H9 (cell line): ENCODE measurements around the gene CLCNKA. TPM values are rescaled to one million over a fixed set of nuclear protein-coding genes. Genes with fewer than 3 reads are reported as not detected.
"Not testable (repeated sequence)": the region's sequence is repeated elsewhere in the genome, so short reads cannot be mapped to it uniquely, and the experiment has no call there.

ENCODE experiments used
- DNase-seq: peaks from one replicate; pipeline ENCODE4 v3.0.0-alpha.2; 2017
- H2AFZ ChIP-seq: one replicate; pipeline ENCODE4 v1.6.1; 2013; ENCODE audit warnings: mild to moderate bottlenecking, low read length, control low read depth, moderate library complexity
- H2AK5ac ChIP-seq: 2 replicates; pipeline ENCODE4 v1.6.1; 2013; ENCODE audit warnings: low read length, control low read depth, mixed read lengths; ENCODE audit not compliant: insufficient read length
- H2BK120ac ChIP-seq: one replicate; pipeline ENCODE4 v1.6.1; 2013; ENCODE audit warnings: low read depth, mild to moderate bottlenecking, low read length, control low read depth, inconsistent platforms; ENCODE audit not compliant: poor library complexity, severe bottlenecking
- H2BK12ac ChIP-seq: 2 replicates; pipeline ENCODE4 v1.6.1; 2013; ENCODE audit warnings: low read length, control low read depth, mixed read lengths, low read depth; ENCODE audit not compliant: insufficient read length
- H2BK15ac ChIP-seq: 2 replicates; pipeline ENCODE4 v1.6.1; 2013; ENCODE audit warnings: low read depth, low read length, control low read depth
- H2BK20ac ChIP-seq: one replicate; pipeline ENCODE4 v1.6.1; 2013; ENCODE audit warnings: low read depth, mild to moderate bottlenecking, low read length, control low read depth, inconsistent platforms; ENCODE audit not compliant: poor library complexity, severe bottlenecking
- H2BK5ac ChIP-seq: 2 replicates; pipeline ENCODE4 v1.6.1; 2013; ENCODE audit warnings: low read length, control low read depth, mixed read lengths; ENCODE audit not compliant: insufficient read length
- H3K14ac ChIP-seq: 2 replicates; pipeline ENCODE4 v1.6.1; 2013; ENCODE audit warnings: low read length, control low read depth; ENCODE audit not compliant: insufficient read depth
- H3K18ac ChIP-seq: 2 replicates; pipeline ENCODE4 v1.6.1; 2013; ENCODE audit warnings: low read depth, mild to moderate bottlenecking, mixed read lengths, low read length, control low read depth; ENCODE audit not compliant: insufficient read length
- H3K23ac ChIP-seq: 2 replicates; pipeline ENCODE4 v1.6.1; 2013; ENCODE audit warnings: low read length, control low read depth, mixed read lengths, low read depth; ENCODE audit not compliant: insufficient read length
- H3K23me2 ChIP-seq: 2 replicates; pipeline ENCODE4 v1.6.1; 2013; ENCODE audit warnings: low read depth, mild to moderate bottlenecking, mixed read lengths, low read length, control low read depth; ENCODE audit not compliant: insufficient read length, poor library complexity, severe bottlenecking
- H3K27ac ChIP-seq: 2 replicates; pipeline ENCODE4 v1.5.1; 2013; ENCODE audit warnings: low read length, control low read depth, mixed read lengths, low read depth; ENCODE audit not compliant: insufficient read length
- H3K27me3 ChIP-seq: 2 replicates; pipeline ENCODE4 v1.6.1; 2013; ENCODE audit warnings: low read length, control low read depth, inconsistent platforms; ENCODE audit not compliant: insufficient read depth
- H3K4ac ChIP-seq: 2 replicates; pipeline ENCODE4 v1.6.1; 2013; ENCODE audit warnings: low read depth, mild to moderate bottlenecking, control low read depth, inconsistent platforms, low read length, moderate library complexity
- H3K4me1 ChIP-seq: 2 replicates; pipeline ENCODE4 v1.6.1; 2013; ENCODE audit warnings: low read length, control low read depth, inconsistent platforms; ENCODE audit not compliant: insufficient read depth
- H3K4me2 ChIP-seq: 2 replicates; pipeline ENCODE4 v1.6.1; 2013; ENCODE audit warnings: low read length, control low read depth, mixed read lengths; ENCODE audit not compliant: insufficient read length, insufficient read depth
- H3K56ac ChIP-seq: 2 replicates; pipeline ENCODE4 v1.6.1; 2013; ENCODE audit warnings: low read depth, mild to moderate bottlenecking, mixed read lengths, low read length, control low read depth; ENCODE audit not compliant: insufficient read length
- H3K79me1 ChIP-seq: 2 replicates; pipeline ENCODE4 v1.6.1; 2013; ENCODE audit warnings: low read depth, mild to moderate bottlenecking, moderate library complexity, low read length, control low read depth, inconsistent platforms; ENCODE audit not compliant: insufficient read depth, poor library complexity, severe bottlenecking
- H3K79me2 ChIP-seq: 2 replicates; pipeline ENCODE4 v1.6.1; 2013; ENCODE audit warnings: low read length, control low read depth, inconsistent platforms; ENCODE audit not compliant: insufficient read depth
- H3K9ac ChIP-seq: 2 replicates; pipeline ENCODE4 v1.6.1; 2013; ENCODE audit warnings: low read length, control low read depth, mixed read lengths; ENCODE audit not compliant: insufficient read length; ENCODE audit errors: extremely low read depth
- H3K9me3 ChIP-seq: one replicate; pipeline ENCODE4 v1.6.1; 2013; ENCODE audit warnings: low read depth, low read length, inconsistent platforms; ENCODE audit not compliant: control insufficient read depth
- H3T11ph ChIP-seq: one replicate; pipeline ENCODE4 v1.6.1; 2013; ENCODE audit warnings: mild to moderate bottlenecking, low read length, control low read depth, inconsistent platforms
- H4K20me1 ChIP-seq: one replicate; pipeline ENCODE4 v1.6.1; 2013; ENCODE audit not compliant: control insufficient read depth, insufficient read length, insufficient read depth
- H4K5ac ChIP-seq: 2 replicates; pipeline ENCODE4 v1.6.1; 2013; ENCODE audit warnings: low read depth, mild to moderate bottlenecking, mixed read lengths, low read length, control low read depth; ENCODE audit not compliant: insufficient read length
- H4K8ac ChIP-seq: replicated peaks from 2 replicates; pipeline ENCODE4 v1.6.1; 2013; ENCODE audit warnings: low read length, control low read depth, mixed read lengths, low read depth; ENCODE audit not compliant: insufficient read length
- H4K91ac ChIP-seq: 2 replicates; pipeline ENCODE4 v1.6.1; 2013; ENCODE audit warnings: low read depth, mild to moderate bottlenecking, moderate library complexity, mixed read lengths, low read length, control low read depth; ENCODE audit not compliant: insufficient read length
- H3K27ac Mint-ChIP-seq, 3 experiments: 2 replicates in 2 of 3; 3 replicates in 1 of 3; pipeline ENCODE4 v1.8.0; 2020 to 2021; ENCODE audit warnings: mixed read lengths in 3 of 3, mild to moderate bottlenecking in 1 of 3, moderate library complexity in 1 of 3
- H3K27me3 Mint-ChIP-seq: 2 replicates; pipeline ENCODE4 v1.8.0; 2021; ENCODE audit warnings: low read depth, mild to moderate bottlenecking, moderate library complexity, mixed read lengths
- H3K36me3 Mint-ChIP-seq, 3 experiments: 2 replicates in 2 of 3; 3 replicates in 1 of 3; pipeline ENCODE4 v1.8.0; 2020 to 2021; ENCODE audit warnings: low read depth in 3 of 3, mixed read lengths in 3 of 3; ENCODE audit not compliant: insufficient read depth in 1 of 3
- H3K4me1 Mint-ChIP-seq, 2 experiments: 2 replicates each; pipeline ENCODE4 v1.8.0; 2020; ENCODE audit warnings: mixed read lengths in 2 of 2
- H3K4me3 Mint-ChIP-seq, 2 experiments: 2 replicates in 1 of 2; 3 replicates in 1 of 2; pipeline ENCODE4 v1.8.0; 2020 to 2021; ENCODE audit warnings: mild to moderate bottlenecking in 2 of 2, mixed read lengths in 2 of 2, moderate library complexity in 1 of 2
- H3K9me3 Mint-ChIP-seq, 2 experiments: 2 replicates in 1 of 2; 3 replicates in 1 of 2; pipeline ENCODE4 v1.8.0; 2020; ENCODE audit warnings: mild to moderate bottlenecking in 2 of 2, mixed read lengths in 2 of 2, moderate library complexity in 1 of 2
- WGBS: extraction: QIAGEN DNeasy Blood & Tissue Kit; methylation state at CpG from one replicate; pipeline ENCODE4 v1.1.7; 2013; ENCODE audit warnings: missing lambda C conversion rate, low lambda C conversion rate, mixed read lengths; ENCODE audit not compliant: insufficient read length; ENCODE audit errors: extremely low coverage; 5-methylcytosine and 5-hydroxymethylcytosine counted together
- total RNA-seq: library from RNA; stranded (reverse); gene quantifications from 2 replicates; pipeline ENCODE4 v1.2.1, GENCODE V29; 2021
- TF ChIP-seq, protein P1 (sequence below): fragments of 200-600 bp; sonication (generic); conservative IDR thresholded peaks from 3 replicates; pipeline ENCODE4 v1.8.0; 2021; ENCODE audit warnings: antibody characterized with exemption, mild to moderate bottlenecking

CLCNKA gene
- total RNA-seq, 1 experiment from 2014 or later: 0.98 TPM

DNA sequence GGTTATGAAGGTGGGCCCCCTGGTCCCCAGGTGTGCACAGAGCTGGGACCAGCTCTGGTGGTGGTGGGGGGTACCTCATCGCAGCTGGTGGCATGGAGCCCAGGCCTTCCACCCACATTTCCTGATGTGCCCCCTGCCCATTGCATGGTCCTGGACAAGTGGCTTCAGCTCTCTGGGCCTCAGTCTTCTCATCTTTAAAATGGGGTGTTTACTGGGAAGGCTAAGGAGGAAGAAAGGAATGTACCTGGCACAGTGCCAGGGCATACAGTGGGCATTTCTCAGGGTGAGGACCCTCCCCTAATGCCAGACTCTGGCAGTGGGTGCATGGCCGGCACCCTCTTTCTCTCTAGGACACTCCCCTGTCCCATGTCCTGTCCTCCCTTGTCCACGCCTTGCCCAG is 29.2 kb downstream of the CLCNKA start:
- no peak overlapping the region for H3K27ac ChIP-seq
- no peak overlapping the region for H3K14ac ChIP-seq
- H3K27me3 ChIP-seq: no peaks in the 10 kb centered on the region
- H2AK5ac ChIP-seq: no peak overlapping the region
- H2BK5ac ChIP-seq: no peak overlapping the region
- no peaks in the 10 kb centered on the region for H3K79me2 ChIP-seq
- H3K23ac ChIP-seq: no peak overlapping the region
- no peak overlapping the region for H2BK20ac ChIP-seq
- peaks cover 2% of the 10 kb centered on the region; the same call in 1 of the 2 replicates for H3K4me1 ChIP-seq
- H2AFZ ChIP-seq: no peak overlapping the region
- no peak overlapping the region for H4K5ac ChIP-seq
- H3K23me2 ChIP-seq: no peaks in the 10 kb centered on the region
- peaks cover 16% of the 10 kb centered on the region for H3K27me3 Mint-ChIP-seq
- H3K4ac ChIP-seq: no peak overlapping the region
- peaks cover 23 to 30% of the 10 kb centered on the region in 2 experiments for H3K4me1 Mint-ChIP-seq
- H2BK120ac ChIP-seq: no peak overlapping the region
- 0 out of 7 replicates have a peak overlapping the region, but pooled peaks of 1 of the 3 experiments have one; percentile 40 for H3K27ac Mint-ChIP-seq
- H2BK15ac ChIP-seq: no peak overlapping the region
- H3K18ac ChIP-seq: no peak overlapping the region
- H3K36me3 Mint-ChIP-seq: no peaks in the 10 kb centered on the region
- no CpG with 5 or more reads among the region's 3 CpGs for WGBS
- no peak for DNase-seq
- no peak overlapping the region for H3K9ac ChIP-seq
- no peaks in the 10 kb centered on the region for H4K20me1 ChIP-seq
- H3K9me3 ChIP-seq: no peaks in the 10 kb centered on the region
- H2BK12ac ChIP-seq: no peak overlapping the region
- H4K8ac ChIP-seq: no peak overlapping the region
- H3K4me2 ChIP-seq: no peak overlapping the region
- no peaks in the 10 kb centered on the region for H3K9me3 Mint-ChIP-seq
- no peak overlapping the region for H3K56ac ChIP-seq
- TF ChIP-seq, protein P1, sequence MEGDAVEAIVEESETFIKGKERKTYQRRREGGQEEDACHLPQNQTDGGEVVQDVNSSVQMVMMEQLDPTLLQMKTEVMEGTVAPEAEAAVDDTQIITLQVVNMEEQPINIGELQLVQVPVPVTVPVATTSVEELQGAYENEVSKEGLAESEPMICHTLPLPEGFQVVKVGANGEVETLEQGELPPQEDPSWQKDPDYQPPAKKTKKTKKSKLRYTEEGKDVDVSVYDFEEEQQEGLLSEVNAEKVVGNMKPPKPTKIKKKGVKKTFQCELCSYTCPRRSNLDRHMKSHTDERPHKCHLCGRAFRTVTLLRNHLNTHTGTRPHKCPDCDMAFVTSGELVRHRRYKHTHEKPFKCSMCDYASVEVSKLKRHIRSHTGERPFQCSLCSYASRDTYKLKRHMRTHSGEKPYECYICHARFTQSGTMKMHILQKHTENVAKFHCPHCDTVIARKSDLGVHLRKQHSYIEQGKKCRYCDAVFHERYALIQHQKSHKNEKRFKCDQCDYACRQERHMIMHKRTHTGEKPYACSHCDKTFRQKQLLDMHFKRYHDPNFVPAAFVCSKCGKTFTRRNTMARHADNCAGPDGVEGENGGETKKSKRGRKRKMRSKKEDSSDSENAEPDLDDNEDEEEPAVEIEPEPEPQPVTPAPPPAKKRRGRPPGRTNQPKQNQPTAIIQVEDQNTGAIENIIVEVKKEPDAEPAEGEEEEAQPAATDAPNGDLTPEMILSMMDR: no peak
- H4K91ac ChIP-seq: no peak overlapping the region
- H3T11ph ChIP-seq: no peak overlapping the region
- H3K79me1 ChIP-seq: no peaks in the 10 kb centered on the region
- peak overlapping the region in 1 of 2 experiments; percentile 51; a peak in 1 of 5 replicates for H3K4me3 Mint-ChIP-seq

DNA sequence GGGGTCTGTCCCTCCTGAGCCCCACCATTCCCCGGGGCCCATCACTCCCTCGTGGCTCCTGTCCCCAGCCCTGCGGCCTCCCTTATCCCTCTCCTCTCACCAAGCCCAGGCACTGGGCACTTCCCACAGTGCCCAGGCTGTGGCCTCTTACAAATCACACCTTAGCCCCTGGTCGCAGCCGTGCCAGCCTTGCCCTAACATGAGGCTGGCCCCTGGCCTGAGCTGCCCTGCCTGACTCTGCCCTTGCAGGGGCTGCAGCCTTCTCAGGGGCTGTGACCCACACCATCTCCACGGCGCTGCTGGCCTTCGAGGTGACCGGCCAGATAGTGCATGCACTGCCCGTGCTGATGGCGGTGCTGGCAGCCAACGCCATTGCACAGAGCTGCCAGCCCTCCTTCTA is 30.1 kb downstream of the CLCNKA start:
- Mint-ChIP-seq H3K4me1 (peaks cover 25 to 30% of the 10 kb centered on the region in 2 experiments), H3K27me3 (peaks cover 11% of the 10 kb centered on the region)
- H2BK12ac ChIP-seq, H4K5ac ChIP-seq, H2BK20ac ChIP-seq, H3K4me1 ChIP-seq, H3K79me1 ChIP-seq, H4K91ac ChIP-seq, H3K9me3 Mint-ChIP-seq, H2AK5ac ChIP-seq, H3K23ac ChIP-seq, H3K18ac ChIP-seq, H2BK120ac ChIP-seq, H3K56ac ChIP-seq, DNase-seq, H2BK5ac ChIP-seq, H4K8ac ChIP-seq, H3K79me2 ChIP-seq, H3K27me3 ChIP-seq, H3K4ac ChIP-seq, H2BK15ac ChIP-seq, H3T11ph ChIP-seq, H3K23me2 ChIP-seq, H2AFZ ChIP-seq, H3K14ac ChIP-seq, H3K4me3 Mint-ChIP-seq, H3K27ac Mint-ChIP-seq, H4K20me1 ChIP-seq, H3K9me3 ChIP-seq, H3K4me2 ChIP-seq, H3K36me3 Mint-ChIP-seq, H3K27ac ChIP-seq, H3K9ac ChIP-seq: not testable (repeated sequence)
- WGBS: no CpG with 5 or more reads among the region's 12 CpGs
